ENCODE measurements around the gene KPNA6.

The KPNA6 gene

GRCh38 chr1:32199717-32200072, 91.8 kb downstream of the KPNA6 start:
- Histone ChIP-seq H3K79me2 (no peaks in the 10 kb centered on the region), H3K9me3 (ENCODE audit: control insufficient read depth, low read length) (no peaks in the 10 kb centered on the region), H3K27me3 (ENCODE audit: control insufficient read depth, insufficient read depth, low read length) (no peaks in the 10 kb centered on the region), H2AFZ (peak overlapping the region; percentile 88), H3K4me2 (ENCODE audit: low read length) (peak overlapping the region; percentile 91), H3K4me1 (peaks cover 11% of the 10 kb centered on the region), H3K9ac (no peak overlapping the region), H3K36me3 (ENCODE audit: control insufficient read depth, insufficient read depth, low read length) (no peaks in the 10 kb centered on the region), H3K27ac (peak overlapping the region; percentile 88), H3K4me3 (ENCODE audit: low read depth, low read length) (peak overlapping the region; percentile 72)
- no peak for TF ChIP-seq CTCF (IDR thresholded peaks at IDR 0.05)

GRCh38 chr1:32200226-32201010, 92.6 kb downstream of the KPNA6 start, which contains the start of gene CCDC28B:
CCDC28B (plus strand) TSS chr1:32200595; CDS start chr1:32201936, 1,341 bp downstream.
- Histone ChIP-seq H3K36me3 (ENCODE audit: control insufficient read depth, insufficient read depth, low read length) (no peaks in the 10 kb centered on the region), H3K9me3 (ENCODE audit: control insufficient read depth, low read length) (no peaks in the 10 kb centered on the region), H3K9ac (no peak within 1 kb of the TSS), H2AFZ (peak within 1 kb of the TSS; percentile 88), H3K4me3 (ENCODE audit: low read depth, low read length) (peak within 1 kb of the TSS; percentile 72), H3K27me3 (ENCODE audit: control insufficient read depth, insufficient read depth, low read length) (no peaks in the 10 kb centered on the region), H3K4me2 (ENCODE audit: low read length) (peak within 1 kb of the TSS; percentile 91), H3K79me2 (no peaks in the 10 kb centered on the region), H3K4me1 (peaks cover 11% of the 10 kb centered on the region), H3K27ac (peak within 1 kb of the TSS; percentile 88)
- TF ChIP-seq CTCF (IDR thresholded peaks at IDR 0.05) = no peak

- H3K36me3 ChIP-seq (ENCODE audit: control insufficient read depth, insufficient read depth, low read length) = no peaks in the 10 kb centered on the region
- peaks cover 11% of the 10 kb centered on the region for H3K4me1 ChIP-seq
- H3K4me3 ChIP-seq (ENCODE audit: low read depth, low read length) = peak overlapping the region; percentile 72
- no peak for TF ChIP-seq CTCF (IDR thresholded peaks at IDR 0.05)
- no peaks in the 10 kb centered on the region for H3K79me2 ChIP-seq
- peak overlapping the region; percentile 91 for H3K4me2 ChIP-seq (ENCODE audit: low read length)
- no peak overlapping the region for H3K9ac ChIP-seq
- peak overlapping the region; percentile 88 for H3K27ac ChIP-seq
- H3K27me3 ChIP-seq (ENCODE audit: control insufficient read depth, insufficient read depth, low read length) = no peaks in the 10 kb centered on the region
- H3K9me3 ChIP-seq (ENCODE audit: control insufficient read depth, low read length) = no peaks in the 10 kb centered on the region
- peak overlapping the region; percentile 58 for H2AFZ ChIP-seq
Measured at GRCh38 chr1:32201011-32201855, 93.4 kb downstream of the KPNA6 start.

- Histone ChIP-seq H3K27me3 (ENCODE audit: control insufficient read depth, insufficient read depth, low read length) (no peaks in the 10 kb centered on the region), H2AFZ (peak overlapping the region; percentile 79), H3K4me3 (ENCODE audit: low read depth, low read length) (peak overlapping the region; percentile 69), H3K9ac (no peak overlapping the region), H3K79me2 (no peaks in the 10 kb centered on the region), H3K4me2 (ENCODE audit: low read length) (peak overlapping the region; percentile 93), H3K4me1 (peaks cover 6% of the 10 kb centered on the region), H3K27ac (peak overlapping the region; percentile 39), H3K36me3 (ENCODE audit: control insufficient read depth, insufficient read depth, low read length) (no peaks in the 10 kb centered on the region), H3K9me3 (ENCODE audit: control insufficient read depth, low read length) (no peaks in the 10 kb centered on the region)
- TF ChIP-seq CTCF (IDR thresholded peaks at IDR 0.05) = no peak
Measured at GRCh38 chr1:32204943-32205361, 97.1 kb downstream of the KPNA6 start.

All from parathyroid adenoma (tissue), 2 donors.